GM18951 (cell line): ENCODE measurements around the gene TMTC3.
"Not testable (repeated sequence)": the region's sequence is repeated elsewhere in the genome, so short reads cannot be mapped to it uniquely, and the experiment has no call there.

Experiments
- POLR2A ChIP-seq: IDR thresholded peaks from 4 replicates; pipeline ENCODE4 v1.6.1; 2011; ENCODE audit warnings: mild to moderate bottlenecking; ENCODE audit not compliant: insufficient read length, insufficient read depth; ENCODE audit errors: extremely low read depth
- in situ Hi-C: fragments of 300-500 bp; cut with MboI; formaldehyde crosslinking; loops from one replicate; pipeline ENCODE4 v1.12.0; 2022; ENCODE audit warnings: low sequenced_read_pairs, mixed read lengths, inconsistent platforms; ENCODE audit not compliant: unreplicated experiment

TMTC3 gene

GRCh38 chr12:88184196-88184595 is 42.1 kb downstream of the TMTC3 start:
- TF ChIP-seq POLR2A = no peak
- in situ Hi-C loops = no loop called here

GRCh38 chr12:88185279-88185678 is 43.2 kb downstream of the TMTC3 start:
- in situ Hi-C loops = no loop called here
- TF ChIP-seq POLR2A = no peak

GRCh38 chr12:88185988-88186387 is 43.9 kb downstream of the TMTC3 start:
- in situ Hi-C loops = no loop called here

GRCh38 chr12:88187571-88187970 is 45.5 kb downstream of the TMTC3 start:
- in situ Hi-C loops = no loop called here
- TF ChIP-seq POLR2A = no peak

More at GRCh38 chr12:88185988-88186387, 43.9 kb downstream of the TMTC3 start:
- TF ChIP-seq POLR2A = no peak

GRCh38 chr12:88188180-88188579 is 46.1 kb downstream of the TMTC3 start:
- in situ Hi-C loops = no loop called here
- TF ChIP-seq POLR2A = no peak

- in situ Hi-C loops = no loop called here
- no peak for TF ChIP-seq POLR2A
Measured at GRCh38 chr12:88192426-88192825, 50.3 kb downstream of the TMTC3 start.

GRCh38 chr12:88194868-88195267 is 52.8 kb downstream of the TMTC3 start:
- no peak for TF ChIP-seq POLR2A
- in situ Hi-C loops = no loop called here

GRCh38 chr12:88200029-88200428 is 57.9 kb downstream of the TMTC3 start:
- TF ChIP-seq POLR2A = no peak
- in situ Hi-C loops = no loop called here

- in situ Hi-C loops = no loop called here
- no peak for TF ChIP-seq POLR2A
Measured at GRCh38 chr12:88202500-88202899, 60.4 kb downstream of the TMTC3 start.

GRCh38 chr12:88206601-88207000 is 64.5 kb downstream of the TMTC3 start:
- in situ Hi-C loops = no loop called here
- TF ChIP-seq POLR2A = no peak

GRCh38 chr12:88207921-88208620 is 66.0 kb downstream of the TMTC3 start:
- TF ChIP-seq POLR2A = no peak
- in situ Hi-C loops = no loop called here

GRCh38 chr12:88208661-88209060 is 66.6 kb downstream of the TMTC3 start:
- no peak for TF ChIP-seq POLR2A
- in situ Hi-C loops = no loop called here

- in situ Hi-C loops = not testable (repeated sequence)
Measured at GRCh38 chr12:88210311-88210710, 68.2 kb downstream of the TMTC3 start.

- no peak for TF ChIP-seq POLR2A
- in situ Hi-C loops = no loop called here
Measured at GRCh38 chr12:88218293-88218692, 76.2 kb downstream of the TMTC3 start.

GRCh38 chr12:88219861-88220260 is 77.8 kb downstream of the TMTC3 start:
- in situ Hi-C loops = no loop called here
- TF ChIP-seq POLR2A = no peak

- in situ Hi-C loops = no loop called here
- TF ChIP-seq POLR2A = no peak
Measured at GRCh38 chr12:88223519-88223918, 81.4 kb downstream of the TMTC3 start.
